ENCODE results near the gene LMCD1. TPM values are rescaled to one million over a fixed set of nuclear protein-coding genes. Genes with fewer than 3 reads are reported as not detected.

The LMCD1 gene, protein sequence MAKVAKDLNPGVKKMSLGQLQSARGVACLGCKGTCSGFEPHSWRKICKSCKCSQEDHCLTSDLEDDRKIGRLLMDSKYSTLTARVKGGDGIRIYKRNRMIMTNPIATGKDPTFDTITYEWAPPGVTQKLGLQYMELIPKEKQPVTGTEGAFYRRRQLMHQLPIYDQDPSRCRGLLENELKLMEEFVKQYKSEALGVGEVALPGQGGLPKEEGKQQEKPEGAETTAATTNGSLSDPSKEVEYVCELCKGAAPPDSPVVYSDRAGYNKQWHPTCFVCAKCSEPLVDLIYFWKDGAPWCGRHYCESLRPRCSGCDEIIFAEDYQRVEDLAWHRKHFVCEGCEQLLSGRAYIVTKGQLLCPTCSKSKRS
- 1 to 10 TPM; 1.6 to 9.8 TPM for total RNA-seq

DNA sequence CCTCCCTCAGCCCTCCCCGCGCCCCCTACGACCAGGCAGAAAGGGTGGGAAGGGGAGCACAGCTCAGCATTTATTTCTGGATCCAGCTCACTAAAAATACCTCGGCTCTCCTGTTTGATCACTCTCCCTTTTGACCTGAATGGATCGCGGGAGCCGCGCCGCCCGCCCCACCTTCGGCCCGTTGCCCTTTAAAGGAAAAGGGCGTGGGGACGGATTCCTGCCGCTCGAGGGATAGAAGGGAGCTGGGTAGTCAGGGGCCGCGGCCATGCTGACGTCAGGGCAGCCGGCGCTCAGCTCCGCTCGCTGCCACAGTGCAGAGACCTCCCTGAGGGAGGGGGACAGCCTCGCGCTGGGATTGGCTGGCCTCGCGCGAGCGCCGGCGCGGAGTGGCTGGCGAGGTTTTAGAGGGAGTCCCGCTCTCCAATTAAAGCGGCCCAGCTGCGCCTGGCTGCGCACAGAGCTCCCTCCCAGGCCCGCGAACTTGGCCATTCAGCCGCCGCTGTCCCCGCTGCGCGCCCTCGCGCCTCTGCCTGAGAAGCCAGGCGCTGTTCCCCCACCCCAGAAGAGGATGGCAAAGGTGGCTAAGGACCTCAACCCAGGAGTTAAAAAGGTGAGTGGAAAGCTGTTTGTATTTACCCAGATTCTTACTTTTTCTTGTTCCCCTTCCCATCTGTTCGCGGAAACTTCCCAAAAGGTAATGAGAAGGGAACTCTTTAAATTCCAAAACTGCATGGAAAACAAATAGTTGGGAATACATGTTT, at the start of gene LMCD1:
TSS of gene LMCD1 (plus strand) at position 453 of the 761 bp plus-strand sequence. CDS start at position 569, 116 bp downstream.
- Mint-ChIP-seq H3K4me1 (peaks cover 7% of the 10 kb centered on the region), H3K27me3 (no peaks in the 10 kb centered on the region), H3K36me3 (ENCODE audit: low read depth) (no peaks in the 10 kb centered on the region), H3K4me3 (peak within 1 kb of the TSS; percentile 88), H3K9me3 (no peaks in the 10 kb centered on the region), H3K27ac (peak within 1 kb of the TSS; percentile 61)
- peak; percentile 98 for ATAC-seq (replicated peaks)

DNA sequence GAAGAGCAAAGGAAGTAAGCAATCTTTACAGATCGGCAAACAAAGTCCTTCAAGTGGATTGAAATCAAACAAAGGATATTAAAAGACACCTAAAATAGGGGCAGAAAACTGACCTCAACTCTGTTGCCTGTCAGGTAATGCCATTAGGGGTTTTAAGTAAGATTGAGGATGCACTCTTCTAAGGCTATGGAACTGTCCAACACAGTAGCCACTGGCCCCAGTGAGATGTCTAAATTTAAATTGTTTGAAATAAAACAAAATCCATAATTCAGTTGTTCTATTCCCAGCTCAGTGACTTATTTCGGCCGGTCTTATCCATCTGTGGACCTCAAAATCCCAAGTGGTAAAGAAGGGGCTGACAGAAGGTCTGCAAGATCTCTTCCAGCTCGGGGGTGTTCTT, 49.5 kb upstream of the LMCD1 start:
- H3K27me3 Mint-ChIP-seq, result peaks cover 14% of the 10 kb centered on the region
- H3K9me3 Mint-ChIP-seq, result no peaks in the 10 kb centered on the region
- H3K4me3 Mint-ChIP-seq, result no peak overlapping the region
- no peaks in the 10 kb centered on the region for H3K36me3 Mint-ChIP-seq (ENCODE audit: low read depth)
- no peaks in the 10 kb centered on the region for H3K4me1 Mint-ChIP-seq
- no peak for ATAC-seq (replicated peaks)
- no peak overlapping the region for H3K27ac Mint-ChIP-seq

DNA sequence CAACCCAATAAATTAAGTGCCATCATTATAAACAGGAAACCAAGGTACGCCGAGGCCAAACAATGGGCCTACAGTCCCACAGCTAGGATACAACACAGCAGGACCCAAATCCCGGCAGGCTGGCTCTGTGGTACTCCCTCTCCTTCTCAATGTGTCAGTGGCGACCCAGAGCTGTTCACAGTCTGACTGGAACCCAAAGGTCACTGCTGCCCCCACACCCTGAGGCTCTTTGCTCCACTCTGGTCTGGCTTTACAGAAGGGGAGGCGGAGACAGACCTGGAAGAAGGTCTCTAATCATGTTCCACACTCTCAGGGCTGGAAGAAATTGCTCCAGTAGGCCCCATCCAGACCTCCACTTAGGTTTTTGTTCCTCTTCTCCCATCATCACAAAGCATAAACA, 48.5 kb upstream of the LMCD1 start:
- no peak overlapping the region for H3K4me3 Mint-ChIP-seq
- H3K4me1 Mint-ChIP-seq, result no peaks in the 10 kb centered on the region
- no peaks in the 10 kb centered on the region for H3K9me3 Mint-ChIP-seq

DNA sequence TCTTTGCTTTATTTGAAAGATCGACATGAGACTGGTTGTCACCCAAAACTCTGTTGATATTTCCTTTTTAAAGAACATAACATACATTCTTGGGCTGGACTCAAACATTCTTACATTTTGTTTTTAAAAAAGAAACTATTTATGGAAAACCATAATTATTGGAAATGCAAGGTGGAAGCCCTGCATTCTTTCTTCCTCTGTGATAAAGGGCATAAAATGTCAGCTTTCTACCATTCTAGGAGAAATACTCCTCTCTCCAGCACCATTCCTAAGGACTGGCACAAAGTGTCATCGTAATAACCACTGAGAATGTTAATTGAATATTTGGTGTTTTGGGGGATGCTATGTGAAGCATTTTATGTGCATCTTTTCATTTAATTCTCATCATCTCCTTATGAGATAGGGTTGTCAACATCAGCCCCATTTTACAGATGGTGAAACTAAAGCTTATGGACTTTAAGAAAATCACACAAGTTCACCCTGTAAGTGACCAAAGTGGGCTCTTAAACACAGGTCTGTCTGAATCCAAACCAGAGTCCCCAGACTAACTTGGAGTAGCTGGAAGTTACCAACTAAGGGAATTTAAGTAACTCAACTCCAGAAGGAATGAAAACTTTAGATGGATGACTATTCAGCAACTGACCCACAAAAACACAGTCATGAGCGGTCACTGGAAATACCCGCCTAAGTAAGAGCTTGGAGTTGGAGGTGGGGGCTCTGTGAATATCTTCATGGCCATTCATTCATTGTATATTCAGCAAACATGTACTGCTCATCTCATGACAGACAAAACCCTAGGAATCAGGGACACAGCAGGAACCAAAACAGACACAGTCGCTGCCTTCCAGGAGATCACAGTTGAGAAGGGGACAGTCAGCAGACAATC, 45.9 kb upstream of the LMCD1 start:
- Mint-ChIP-seq H3K4me3 (no peak overlapping the region), H3K27ac (no peak overlapping the region), H3K36me3 (ENCODE audit: low read depth) (no peaks in the 10 kb centered on the region), H3K27me3 (peaks cover 4% of the 10 kb centered on the region), H3K4me1 (no peaks in the 10 kb centered on the region), H3K9me3 (no peaks in the 10 kb centered on the region)
- no peak for ATAC-seq (replicated peaks)

More for the DNA sequence above, 48.5 kb upstream of the LMCD1 start:
- H3K27ac Mint-ChIP-seq, result no peak overlapping the region
- no peaks in the 10 kb centered on the region for H3K36me3 Mint-ChIP-seq (ENCODE audit: low read depth)
- peaks cover 9% of the 10 kb centered on the region for H3K27me3 Mint-ChIP-seq
- no peak for ATAC-seq (replicated peaks)

DNA sequence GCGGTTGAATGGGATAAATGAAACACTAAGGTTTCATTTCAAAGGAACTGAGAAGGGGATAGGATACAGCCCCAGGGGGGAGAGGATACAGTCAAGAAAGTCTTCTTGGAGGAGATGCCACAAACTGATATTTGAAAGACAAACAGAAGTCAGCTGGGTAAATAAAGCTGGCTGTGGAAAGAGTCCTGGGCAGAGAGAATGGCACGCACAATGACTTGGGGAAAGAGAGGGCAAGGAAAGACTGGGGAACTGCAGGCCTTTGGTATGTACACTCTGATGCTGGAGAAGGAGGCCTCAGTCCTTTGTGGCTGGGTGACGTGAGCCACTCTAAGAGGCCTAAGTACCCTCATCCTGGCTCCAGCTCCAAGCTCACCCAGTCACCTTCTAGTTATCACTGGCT, 45.2 kb upstream of the LMCD1 start:
- no peaks in the 10 kb centered on the region for H3K9me3 Mint-ChIP-seq
- no peak for ATAC-seq (replicated peaks)
- H3K4me1 Mint-ChIP-seq, result no peaks in the 10 kb centered on the region
- H3K4me3 Mint-ChIP-seq, result no peak overlapping the region
- H3K36me3 Mint-ChIP-seq (ENCODE audit: low read depth), result no peaks in the 10 kb centered on the region
- H3K27me3 Mint-ChIP-seq, result peaks cover 8% of the 10 kb centered on the region
- no peak overlapping the region for H3K27ac Mint-ChIP-seq

DNA sequence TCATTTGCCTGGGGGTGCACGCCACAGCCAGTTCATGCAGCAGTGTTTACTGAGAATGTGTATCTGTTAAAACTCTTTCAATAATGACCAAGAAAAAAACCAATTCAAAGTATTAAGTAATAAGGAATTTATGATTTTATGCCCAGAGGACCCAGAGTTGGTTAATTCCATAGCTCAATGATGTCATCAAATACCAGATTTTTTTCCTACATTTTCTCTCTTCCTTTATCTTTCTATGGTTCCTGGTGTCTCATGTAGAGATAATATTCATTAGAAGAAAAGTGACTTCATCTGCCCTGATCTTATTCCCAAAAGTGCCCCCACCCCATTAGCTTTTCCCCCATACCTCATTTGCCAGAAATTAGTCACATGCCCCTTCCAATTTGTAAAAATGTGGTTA, 44.6 kb upstream of the LMCD1 start:
- Mint-ChIP-seq H3K9me3 (no peaks in the 10 kb centered on the region), H3K4me3 (no peak overlapping the region), H3K36me3 (ENCODE audit: low read depth) (no peaks in the 10 kb centered on the region), H3K27ac (no peak overlapping the region), H3K27me3 (peaks cover 8% of the 10 kb centered on the region), H3K4me1 (no peaks in the 10 kb centered on the region)
- no peak for ATAC-seq (replicated peaks)

DNA sequence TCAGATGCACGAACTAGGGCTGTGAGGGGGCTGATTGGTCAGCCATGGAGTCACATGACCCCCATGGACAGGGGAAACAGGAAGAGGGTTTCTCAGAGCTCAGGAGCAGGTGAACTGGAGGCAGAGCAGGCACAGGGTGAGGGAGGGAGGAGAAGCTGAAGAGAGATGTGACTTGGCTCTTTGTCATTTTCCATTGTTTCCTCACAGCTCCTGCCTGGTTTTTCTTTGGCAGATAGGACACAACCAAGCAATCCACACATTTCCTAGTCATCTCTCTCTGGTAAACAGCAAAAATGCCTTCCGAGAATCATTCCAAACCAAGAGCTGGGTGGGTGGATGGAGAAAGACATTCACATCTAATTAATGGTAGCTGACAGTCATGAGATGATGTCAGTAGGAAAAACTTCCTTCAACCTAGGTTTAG, 43.4 kb upstream of the LMCD1 start:
- Mint-ChIP-seq H3K27me3 (peaks cover 10% of the 10 kb centered on the region), H3K4me3 (no peak overlapping the region), H3K4me1 (no peaks in the 10 kb centered on the region)

DNA sequence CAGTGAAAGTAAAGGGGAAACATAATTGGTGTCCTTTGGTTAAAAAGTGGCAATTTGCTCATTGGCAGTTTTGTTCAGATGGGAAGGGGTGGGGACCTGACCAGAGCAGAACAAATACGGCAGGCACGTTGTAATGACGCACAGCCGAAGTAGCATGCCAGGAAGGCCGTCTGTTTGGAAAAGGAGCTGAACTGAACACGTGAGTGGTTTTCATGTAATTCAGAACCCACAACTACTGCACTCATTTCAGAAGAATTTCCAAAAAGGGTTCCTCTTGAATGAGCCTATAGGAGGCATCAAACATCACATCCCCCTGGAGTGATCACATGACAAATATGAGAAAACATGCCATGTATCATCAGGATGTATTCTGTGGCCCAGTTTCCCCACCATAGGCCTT, 42.9 kb upstream of the LMCD1 start:
- Mint-ChIP-seq H3K36me3 (ENCODE audit: low read depth) (no peaks in the 10 kb centered on the region), H3K4me1 (no peaks in the 10 kb centered on the region), H3K27me3 (peaks cover 12% of the 10 kb centered on the region), H3K4me3 (no peak overlapping the region), H3K27ac (no peak overlapping the region), H3K9me3 (no peaks in the 10 kb centered on the region)
- no peak for ATAC-seq (replicated peaks)

More for the DNA sequence above, 43.4 kb upstream of the LMCD1 start:
- Mint-ChIP-seq H3K36me3 (ENCODE audit: low read depth) (no peaks in the 10 kb centered on the region), H3K27ac (no peak overlapping the region), H3K9me3 (no peaks in the 10 kb centered on the region)
- no peak for ATAC-seq (replicated peaks)

DNA sequence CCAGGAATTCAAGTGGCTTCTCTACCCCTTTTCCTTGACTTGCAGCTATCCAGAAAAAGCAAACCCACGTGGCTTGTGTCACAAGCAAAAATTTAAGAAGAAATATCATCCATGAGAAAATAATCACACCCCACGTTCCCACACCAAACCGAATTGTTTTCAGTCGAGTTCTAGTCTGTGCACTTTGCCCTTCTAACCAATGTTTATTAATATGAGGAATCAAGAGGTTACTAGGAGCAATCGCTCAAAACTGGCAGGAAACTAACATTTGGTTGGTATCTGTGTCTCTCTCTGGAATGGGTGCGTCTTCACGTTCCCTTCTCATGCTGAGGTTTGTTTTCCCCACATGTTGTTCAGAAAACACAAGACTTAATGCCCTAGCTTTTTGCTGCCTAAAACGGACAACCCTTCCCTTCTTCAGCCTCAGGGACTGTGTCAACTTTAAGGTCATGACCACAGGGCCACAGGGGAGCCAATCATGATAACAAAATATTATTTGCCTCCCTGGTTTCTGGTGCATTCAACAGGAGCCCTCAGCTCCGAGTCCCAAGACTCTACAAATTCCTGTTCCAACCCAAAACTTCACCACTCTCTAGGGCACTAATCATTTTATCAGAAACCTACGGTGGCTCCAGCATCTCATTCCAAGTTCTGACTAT, 41.4 kb upstream of the LMCD1 start:
- no peaks in the 10 kb centered on the region for H3K9me3 Mint-ChIP-seq
- H3K36me3 Mint-ChIP-seq (ENCODE audit: low read depth), result no peaks in the 10 kb centered on the region
- H3K4me3 Mint-ChIP-seq, result no peak overlapping the region
- H3K27ac Mint-ChIP-seq, result no peak overlapping the region
- no peak for ATAC-seq (replicated peaks)
- no peaks in the 10 kb centered on the region for H3K4me1 Mint-ChIP-seq
- peaks cover 12% of the 10 kb centered on the region for H3K27me3 Mint-ChIP-seq

DNA sequence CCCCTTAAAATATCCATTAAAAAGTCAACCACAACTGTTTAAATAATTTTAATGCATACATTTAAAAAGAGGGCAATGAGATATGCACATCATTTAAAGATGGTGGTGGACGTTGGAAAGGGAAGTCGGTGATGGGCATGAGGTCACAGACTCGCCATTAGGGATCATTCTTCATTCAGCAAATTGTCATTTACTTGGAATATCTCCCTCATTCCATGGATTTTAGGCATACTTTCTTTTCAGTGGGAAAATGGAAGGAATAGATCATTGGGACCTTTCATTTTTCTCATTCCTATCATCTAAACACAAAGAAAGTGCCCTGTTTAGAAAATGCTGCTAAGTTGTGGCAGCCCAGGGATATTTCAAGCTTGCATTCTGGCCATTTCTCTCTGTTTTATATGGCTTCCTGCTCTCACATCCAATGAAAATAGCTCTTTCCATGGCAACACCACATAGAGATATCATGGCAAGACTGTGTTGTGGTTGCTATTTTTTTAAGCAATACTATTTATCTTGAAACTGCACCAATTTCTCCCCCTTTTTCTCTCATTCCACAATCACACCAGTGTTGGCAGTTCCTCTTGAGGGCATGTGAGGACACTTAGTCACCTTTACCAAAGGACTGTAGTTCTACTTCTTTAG, 40.7 kb upstream of the LMCD1 start:
- ATAC-seq (replicated peaks), result no peak
- Mint-ChIP-seq H3K36me3 (ENCODE audit: low read depth) (no peaks in the 10 kb centered on the region), H3K4me3 (no peak overlapping the region), H3K4me1 (no peaks in the 10 kb centered on the region), H3K27ac (no peak overlapping the region), H3K9me3 (no peaks in the 10 kb centered on the region), H3K27me3 (peaks cover 13% of the 10 kb centered on the region)

DNA sequence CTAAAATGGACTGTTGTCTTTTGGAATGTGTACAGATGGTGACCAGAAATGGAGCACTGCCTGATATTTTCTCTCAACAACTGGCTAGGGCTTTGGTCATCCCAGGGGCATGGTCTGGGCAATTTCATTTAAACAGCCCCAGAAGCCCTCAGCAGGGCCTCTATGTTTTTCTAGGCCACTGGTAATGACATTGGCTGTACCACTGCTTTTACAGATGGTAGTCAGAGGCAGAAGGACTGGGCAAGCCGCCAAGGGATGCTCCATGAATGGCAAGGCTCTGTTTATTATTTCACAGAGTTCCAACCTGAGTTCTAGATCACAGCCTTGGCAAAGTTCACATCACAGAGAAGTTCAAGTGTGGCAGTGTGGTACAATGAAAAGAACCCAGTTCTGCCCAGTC, 37.0 kb upstream of the LMCD1 start:
- no peak overlapping the region for H3K4me3 Mint-ChIP-seq
- peaks cover 28% of the 10 kb centered on the region for H3K27me3 Mint-ChIP-seq
- H3K4me1 Mint-ChIP-seq, result no peaks in the 10 kb centered on the region
- no peak for ATAC-seq (replicated peaks)
- H3K27ac Mint-ChIP-seq, result no peak overlapping the region
- H3K36me3 Mint-ChIP-seq (ENCODE audit: low read depth), result no peaks in the 10 kb centered on the region
- H3K9me3 Mint-ChIP-seq, result no peaks in the 10 kb centered on the region

DNA sequence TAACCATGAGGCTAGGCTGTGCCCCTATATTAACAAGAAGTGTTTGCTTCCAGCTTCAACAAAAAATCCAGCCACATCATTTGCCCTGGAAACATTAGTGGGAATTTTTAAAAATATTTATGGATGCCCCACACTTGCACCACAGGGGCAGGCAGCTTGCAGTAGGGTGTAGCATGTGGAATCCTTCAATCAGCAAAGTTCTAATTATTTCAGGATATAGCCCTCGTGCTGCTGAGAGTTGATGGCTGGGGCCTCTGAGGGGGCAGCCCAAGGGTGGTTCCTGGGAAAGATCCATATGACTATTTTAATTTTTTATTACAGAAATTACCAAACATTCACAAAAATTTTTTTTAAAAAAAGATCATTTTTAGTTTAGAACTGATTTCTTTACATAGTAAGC, 35.1 kb upstream of the LMCD1 start:
- Mint-ChIP-seq H3K27me3 (peaks cover 24% of the 10 kb centered on the region), H3K4me1 (no peaks in the 10 kb centered on the region), H3K36me3 (ENCODE audit: low read depth) (no peaks in the 10 kb centered on the region), H3K9me3 (no peaks in the 10 kb centered on the region), H3K27ac (no peak overlapping the region), H3K4me3 (no peak overlapping the region)
- ATAC-seq (replicated peaks), result no peak

DNA sequence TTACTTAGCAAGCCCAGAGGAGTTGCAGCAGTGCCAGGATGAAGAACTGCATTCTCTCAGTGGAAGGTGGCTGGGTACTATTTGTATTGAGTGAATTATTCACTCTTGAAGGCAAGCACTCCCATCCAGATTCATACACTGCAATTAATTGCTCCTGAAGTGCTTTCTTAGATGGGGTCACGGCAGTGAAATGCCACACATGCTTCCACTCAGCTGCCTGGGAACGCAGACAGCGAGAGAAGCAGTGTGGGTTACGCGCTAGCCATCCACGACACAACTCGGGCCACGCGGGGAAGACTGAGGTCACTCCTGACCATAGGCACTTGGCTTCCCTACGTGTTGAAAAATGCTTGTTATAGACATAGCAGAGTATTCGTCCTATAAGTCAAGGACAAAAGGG, 30.8 kb upstream of the LMCD1 start:
- H3K27me3 Mint-ChIP-seq, result peaks cover 16% of the 10 kb centered on the region
- no peak overlapping the region for H3K27ac Mint-ChIP-seq
- ATAC-seq (replicated peaks), result no peak
- no peaks in the 10 kb centered on the region for H3K9me3 Mint-ChIP-seq
- no peaks in the 10 kb centered on the region for H3K4me1 Mint-ChIP-seq
- no peaks in the 10 kb centered on the region for H3K36me3 Mint-ChIP-seq (ENCODE audit: low read depth)
- no peak overlapping the region for H3K4me3 Mint-ChIP-seq

DNA sequence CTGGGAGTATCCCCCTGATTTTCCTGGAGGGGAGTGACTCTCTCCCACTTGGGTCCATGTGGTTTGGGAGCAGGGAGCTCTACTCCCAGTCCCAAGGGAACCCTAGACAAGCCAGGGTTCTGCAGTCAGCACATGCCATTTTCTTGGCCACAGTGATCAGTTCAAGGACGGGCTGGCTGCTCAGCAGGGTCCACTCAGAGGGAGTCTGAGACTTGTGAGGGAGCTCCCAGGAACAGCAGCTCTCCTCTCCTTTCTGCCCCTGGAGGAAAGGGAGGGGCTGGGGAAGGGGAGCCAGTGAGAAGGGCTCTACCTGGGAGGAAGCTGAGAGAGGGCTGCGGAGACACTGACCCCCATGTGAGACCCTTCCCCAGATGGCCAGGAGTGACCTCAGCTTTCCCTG, 29.1 kb upstream of the LMCD1 start:
- no peak overlapping the region for H3K27ac Mint-ChIP-seq
- no peaks in the 10 kb centered on the region for H3K4me1 Mint-ChIP-seq
- no peaks in the 10 kb centered on the region for H3K9me3 Mint-ChIP-seq
- H3K27me3 Mint-ChIP-seq, result peaks cover 7% of the 10 kb centered on the region
- no peaks in the 10 kb centered on the region for H3K36me3 Mint-ChIP-seq (ENCODE audit: low read depth)
- no peak overlapping the region for H3K4me3 Mint-ChIP-seq
- no peak for ATAC-seq (replicated peaks)

Data from activated T-helper 17 cell treated with anti-CD3 and anti-CD28 coated beads, Interleukin-2, amount 50 U/mL, for 72 hours (primary cell).